BJ (cell line): ENCODE results near the gene HIVEP3. TPM values are rescaled to one million over a fixed set of nuclear protein-coding genes. Genes with fewer than 3 reads are reported as not detected.

Source experiments
- CTCF ChIA-PET: fragments of 350-600 bp; formaldehyde crosslinking; extraction: SDS; loops from one replicate; lab custom pipeline; 2021; ENCODE audit warnings: antibody characterized with exemption, inconsistent platforms; lab: Yijun Ruan, JAX
- POLR2A ChIA-PET: fragments of 300-600 bp; sonication (Branson Sonifier 250); formaldehyde crosslinking; extraction: SDS; loops from one replicate; lab custom pipeline; 2021; ENCODE audit warnings: antibody characterized with exemption; lab: Charles Lee
- DNase-seq: peaks from one replicate; pipeline ENCODE4 v3.0.0-alpha.2; 2011; ENCODE audit warnings: low read depth
- H3K27me3 ChIP-seq: 2 replicates; pipeline ENCODE4 v1.6.0; 2011; ENCODE audit warnings: low read length; ENCODE audit not compliant: control insufficient read depth, insufficient read depth
- H3K36me3 ChIP-seq: 2 replicates; pipeline ENCODE4 v1.5.1; 2011; ENCODE audit warnings: low read length; ENCODE audit not compliant: control insufficient read depth, insufficient read depth
- H3K4me3 ChIP-seq: 2 replicates; pipeline ENCODE4 v1.5.1; 2011; ENCODE audit warnings: low read depth, mild to moderate bottlenecking, control low read depth, low read length
- CTCF ChIP-seq: IDR thresholded peaks from 2 replicates; pipeline ENCODE4 v1.5.1; 2011; ENCODE audit warnings: low read depth, mild to moderate bottlenecking, control low read depth, inconsistent platforms, low read length, moderate library complexity; ENCODE audit not compliant: insufficient read depth
- polyA plus RNA-seq: library from polyadenylated mRNA; depleted of rRNA; stranded (reverse); fragments of >200 nt; gene quantifications from 2 replicates; pipeline ENCODE4 v1.2.3, GENCODE V29; 2011

The HIVEP3 gene
- polyA plus RNA-seq, 1 experiment: 4.0 TPM

GRCh38 chr1:41723786-41724185 lies 194.9 kb downstream of the HIVEP3 start:
- Histone ChIP-seq H3K27me3 (no peaks in the 10 kb centered on the region), H3K4me3 (no peak overlapping the region), H3K36me3 (no peaks in the 10 kb centered on the region)
- TF ChIP-seq CTCF: no peak
- POLR2A ChIA-PET: interaction anchor here (0.6 to 0.8 kb wide), 2 partner anchors 14 to 167 kb away, joined by 3 to 8 read pairs; no protein-coding TSS in a partner anchor
- DNase-seq: no peak
- CTCF ChIA-PET: interaction anchor here (0.9 to 1.0 kb wide), 2 partner anchors 10 kb away, joined by 3 to 4 read pairs; no protein-coding TSS in a partner anchor

GRCh38 chr1:41722184-41722583 lies 196.5 kb downstream of the HIVEP3 start:
- no peak for DNase-seq
- H3K36me3 ChIP-seq: no peaks in the 10 kb centered on the region
- no peak overlapping the region for H3K4me3 ChIP-seq
- ChIA-PET POLR2A (no interaction called here), CTCF (no interaction called here)
- H3K27me3 ChIP-seq: no peaks in the 10 kb centered on the region
- TF ChIP-seq CTCF: no peak

- CTCF ChIA-PET: interaction anchor here (1.0 kb wide), 1 partner anchor 12 kb away, joined by 5 read pairs; no protein-coding TSS in a partner anchor
- POLR2A ChIA-PET: no interaction called here
- no peak for TF ChIP-seq CTCF
These were observed 197.8 kb downstream of the HIVEP3 start for GRCh38 chr1:41720861-41721410.

GRCh38 chr1:41719590-41719989 lies 199.1 kb downstream of the HIVEP3 start:
- Histone ChIP-seq H3K27me3 (no peaks in the 10 kb centered on the region), H3K4me3 (no peak overlapping the region), H3K36me3 (no peaks in the 10 kb centered on the region)
- no peak for TF ChIP-seq CTCF
- DNase-seq: no peak
- ChIA-PET CTCF (interaction anchor here (0.9 to 1.0 kb wide), 2 partner anchors 11 to 454 kb away, joined by 3 to 5 read pairs; no protein-coding TSS in a partner anchor), POLR2A (no interaction called here)

More at GRCh38 chr1:41720861-41721410, 197.8 kb downstream of the HIVEP3 start:
- Histone ChIP-seq H3K36me3 (no peaks in the 10 kb centered on the region), H3K4me3 (no peak overlapping the region), H3K27me3 (no peaks in the 10 kb centered on the region)
- DNase-seq: no peak

GRCh38 chr1:41719128-41719527 lies 199.6 kb downstream of the HIVEP3 start:
- CTCF ChIA-PET: interaction anchor here (0.9 kb wide), 1 partner anchor 454 kb away, joined by 3 read pairs; no protein-coding TSS in a partner anchor
- no peak for DNase-seq
- POLR2A ChIA-PET: no interaction called here

More at GRCh38 chr1:41719128-41719527, 199.6 kb downstream of the HIVEP3 start:
- Histone ChIP-seq H3K27me3 (no peaks in the 10 kb centered on the region), H3K4me3 (no peak overlapping the region), H3K36me3 (no peaks in the 10 kb centered on the region)
- TF ChIP-seq CTCF: no peak
